Heart left ventricle (tissue), 16 donors: ENCODE data around the gene GSTCD. TPM values are rescaled to one million over a fixed set of nuclear protein-coding genes. Genes with fewer than 3 reads are reported as not detected.
"Not testable (repeated sequence)": the region's sequence is repeated elsewhere in the genome, so short reads cannot be mapped to it uniquely, and the experiment has no call there.

Experiments used
- ATAC-seq, 4 donors: fragments of 200-7000 bp; cut with Tn5 transposase; one replicate each; pipeline ENCODE4 v1.9.1; 2020 to 2022; ENCODE audit warnings: moderate library complexity in 4 of 4, mild to moderate bottlenecking in 3 of 4, moderate number of reproducible peaks in 1 of 4
- DNase-seq, 5 donors: peaks; one replicate each; pipeline ENCODE4 v3.0.0-alpha.2; 2020
- H3K27ac ChIP-seq, 12 donors: fragments of 200-600 bp; sonication (generic) in 4 of 12; one replicate each; pipeline versions ENCODE4 v1.5.0 to v1.8.0; 2016 to 2022; ENCODE audit warnings: mild to moderate bottlenecking in 2 of 12
- H3K27me3 ChIP-seq, 9 donors: fragments of 200-600 bp; sonication (generic) in 2 of 9; one replicate each; pipeline versions ENCODE4 v1.5.1 to v1.8.0; 2016 to 2022; ENCODE audit warnings: mild to moderate bottlenecking in 3 of 9
- H3K36me3 ChIP-seq, 9 donors: fragments of 200-600 bp; sonication (generic) in 2 of 9; one replicate each; pipeline versions ENCODE4 v1.5.0 to v1.8.0; 2018 to 2022; ENCODE audit warnings: mild to moderate bottlenecking in 2 of 9
- H3K4me1 ChIP-seq, 12 donors: fragments of 200-600 bp; sonication (generic) in 4 of 12; one replicate each; pipeline versions ENCODE4 v1.5.0 to v1.8.0; 2016 to 2022; ENCODE audit warnings: mild to moderate bottlenecking in 3 of 12
- H3K4me3 ChIP-seq, 12 donors: fragments of 200-600 bp; sonication (generic) in 4 of 12; one replicate each; pipeline versions ENCODE4 v1.5.0 to v1.8.0; 2017 to 2022; ENCODE audit warnings: mild to moderate bottlenecking in 9 of 12, moderate library complexity in 4 of 12
- H3K9me3 ChIP-seq, 12 donors: fragments of 200-600 bp; sonication (generic) in 4 of 12; one replicate each; pipeline versions ENCODE4 v1.5.0 to v1.8.0; 2016 to 2022; ENCODE audit warnings: mild to moderate bottlenecking in 1 of 12
- CTCF ChIP-seq, 12 donors: fragments of 200-600 bp; sonication (generic) in 4 of 12; IDR thresholded peaks; one replicate each; pipeline versions ENCODE4 v1.5.0 to v1.8.0; 2018 to 2022; ENCODE audit warnings: antibody characterized with exemption in 12 of 12, mild to moderate bottlenecking in 5 of 12
- POLR2A ChIP-seq, 2 donors: fragments of 450-650 bp; IDR thresholded peaks; one replicate each; pipeline ENCODE4 v1.6.1; 2017; ENCODE audit warnings: antibody characterized with exemption in 2 of 2, mild to moderate bottlenecking in 2 of 2, moderate library complexity in 2 of 2
- WGBS, 4 donors: extraction: QIAGEN DNeasy Blood & Tissue Kit in 2 of 4; methylation state at CpG; one replicate each; pipeline versions ENCODE4 v1.1.5 to v1.1.7; 2013 to 2018; 5-methylcytosine and 5-hydroxymethylcytosine counted together
- intact Hi-C, 10 donors: fragments of 100-400 bp; cut with DNase I; formaldehyde crosslinking; loops; one replicate each; pipeline versions ENCODE4 v1.11.1 to v1.14.2; 2022
- polyA plus RNA-seq, 2 donors: library from polyadenylated mRNA; stranded (reverse); fragments of 200-250 nt; gene quantifications; one replicate each; pipeline ENCODE4 v1.2.3, GENCODE V29; 2013
- total RNA-seq, 9 donors: library from RNA; depleted of rRNA in 2 of 9; stranded (reverse); fragments of >200 nt in 2 of 9; fragmentation: NEBNext Ultra II Directional in 3 of 9; extraction: Animal tissue kit (Norgen Biotek cat#: 25700) in 3 of 9; gene quantifications; one replicate each; pipeline versions ENCODE4 v1.1.0 to v1.2.4, GENCODE V29; 2016 to 2023
- donor health status: ischemic (EF 13 %, LVEDD 7.1; RV severe dilation, severe dysfunction).
- donor health status: healthy with polysubstance abuse.
- donor health status: DM: no; HTN: yes; CAD: no.
- donor health status: DM: no; HTN: no; CAD: no.
- donor health status: ischemic (EF 25% LVEDD 6.9; RV normal size, moderate dysfunction).
- donor health status: ischemic (EF 25% LVEDD 5.7; RV mildly dilated, moderate dysfunction).
- donor health status: healthy.
- donor health status: DM: yes; HTN: yes; CAD: no.
- donor health status: ischemic (EF 35%, LVEDD 5.7; RV mildly dilated, moderate dysfunction).
- donor health status: nonischemic (EF 11% LVEDD 7.7; RV severe dilation, severe dysfunction).
- donor health status: DM: yes; HTN: yes; CAD: no.
- donor health status: PGD.
- donor health status: ischemic (EF 29% LVEDD 5.4; RV normal size, mild dysfunction).
- donor health status: nonischemic (EF 23%, LVEDD 6.1; RV moderate dilation, normal function).

Gene GSTCD
- total and polyA plus RNA-seq, 11 donors, result 0.57 to 6.4 (median 3.8) TPM

GRCh38 chr4:105838082-105838481 lies 129.5 kb downstream of the GSTCD start:
- Histone ChIP-seq H3K4me3 (no peak overlapping the region), H3K9me3 (no peaks in the 10 kb centered on the region), H3K27ac (no peak overlapping the region), H3K36me3 (no peaks in the 10 kb centered on the region), H3K4me1 (no peaks in the 10 kb centered on the region), H3K27me3 (no peaks in the 10 kb centered on the region)
- WGBS, 4 donors, result 76 to 92% (median 87%) methylated on average over 1 of the region's 1 CpG
- TF ChIP-seq CTCF (IDR thresholded peaks at IDR 0.05) (no peak), POLR2A (IDR thresholded peaks at IDR 0.05) (no peak)
- DNase-seq (no peak), ATAC-seq (no peak)
- intact Hi-C loops, result no loop called here

GRCh38 chr4:105840426-105841174 lies 132.0 kb downstream of the GSTCD start:
- 84 to 96% (median 93%) methylated on average over 5 of the region's 5 CpGs for WGBS, 4 donors
- H3K4me3 ChIP-seq, result no peak overlapping the region
- intact Hi-C loops, result no loop called here
- no peak for DNase-seq
- H3K36me3 ChIP-seq, result no peaks in the 10 kb centered on the region
- TF ChIP-seq CTCF (IDR thresholded peaks at IDR 0.05), result no peak
- no peak for TF ChIP-seq POLR2A (IDR thresholded peaks at IDR 0.05)
- no peaks in the 10 kb centered on the region for H3K27me3 ChIP-seq
- peaks cover 0 to 4% (median 0%) of the 10 kb centered on the region in 12 donors for H3K4me1 ChIP-seq
- no peak overlapping the region for H3K27ac ChIP-seq
- ATAC-seq, result no peak
- H3K9me3 ChIP-seq, result no peaks in the 10 kb centered on the region

GRCh38 chr4:105843941-105844340 lies 135.4 kb downstream of the GSTCD start:
- DNase-seq (no peak), ATAC-seq (no peak)
- intact Hi-C loops, result no loop called here
- H3K27me3 ChIP-seq, result no peaks in the 10 kb centered on the region
- H3K27ac ChIP-seq, result no peak overlapping the region
- no peak overlapping the region for H3K4me3 ChIP-seq
- H3K9me3 ChIP-seq, result no peaks in the 10 kb centered on the region
- 89 to 95% (median 93%) methylated on average over 2 of the region's 2 CpGs for WGBS, 4 donors
- no peak for TF ChIP-seq POLR2A (IDR thresholded peaks at IDR 0.05)
- TF ChIP-seq CTCF (IDR thresholded peaks at IDR 0.05), result no peak
- H3K36me3 ChIP-seq, result no peaks in the 10 kb centered on the region
- H3K4me1 ChIP-seq, result peaks cover 0 to 4% (median 0%) of the 10 kb centered on the region in 12 donors

- H3K9me3 ChIP-seq, result no peaks in the 10 kb centered on the region
- no peaks in the 10 kb centered on the region for H3K27me3 ChIP-seq
- peaks cover 0 to 4% (median 0%) of the 10 kb centered on the region in 12 donors for H3K4me1 ChIP-seq
- H3K4me3 ChIP-seq, result no peak overlapping the region
- intact Hi-C loops, result no loop called here
- WGBS, 4 donors, result 70 to 73% (median 70%) methylated on average over 3 of the region's 3 CpGs
- no peak for ATAC-seq
- no peaks in the 10 kb centered on the region for H3K36me3 ChIP-seq
- TF ChIP-seq POLR2A (IDR thresholded peaks at IDR 0.05) (no peak), CTCF (IDR thresholded peaks at IDR 0.05) (no peak)
- no peak overlapping the region for H3K27ac ChIP-seq
- DNase-seq, result no peak
These were observed 137.0 kb downstream of the GSTCD start for GRCh38 chr4:105845559-105845958.

GRCh38 chr4:105848359-105848758 lies 139.8 kb downstream of the GSTCD start:
- DNase-seq, H3K27ac ChIP-seq, H3K4me1 ChIP-seq, H3K9me3 ChIP-seq, intact Hi-C loops, H3K4me3 ChIP-seq, H3K27me3 ChIP-seq, H3K36me3 ChIP-seq, ATAC-seq: not testable (repeated sequence)
- 69 to 88% (median 77%) methylated on average over 6 of the region's 6 CpGs for WGBS, 4 donors
